RPMI7951 (cell line): ENCODE measurements around the gene MTCL3. TPM values are rescaled to one million over a fixed set of nuclear protein-coding genes. Genes with fewer than 3 reads are reported as not detected.
"Not testable (repeated sequence)": the region's sequence is repeated elsewhere in the genome, so short reads cannot be mapped to it uniquely, and the experiment has no call there.

Experiments
- DNase-seq: peaks from one replicate; pipeline ENCODE4 v3.0.0-alpha.2; 2012; ENCODE audit warnings: low read depth
- total RNA-seq: library from RNA; depleted of rRNA; stranded (reverse); fragments of >200 nt; shearing (Covaris generic); gene quantifications from 2 replicates; pipeline ENCODE4 v1.2.3, GENCODE V29; 2014; rRNA removed

MTCL3 gene

GRCh38 chr6:127428562-127428961, 90.6 kb downstream of the MTCL3 start:
- DNase-seq = not testable (repeated sequence)

- no peak for DNase-seq
Measured at GRCh38 chr6:127423921-127424320, 95.2 kb downstream of the MTCL3 start.

Other genes with a start within 250 kb of the MTCL3 start
- 105 and 113 TPM in 2 replicates for gene ECHDC1, start 175.7 kb downstream of the MTCL3 start, total RNA-seq
- 2.5 and 2.6 TPM in 2 replicates for gene KIAA0408, start 59.9 kb downstream of the MTCL3 start, total RNA-seq
- gene C6orf58, start 57.8 kb upstream of the MTCL3 start, total RNA-seq = not detected in 2 replicates